Stomach (tissue), 9 donors: ENCODE results near the gene IFNGR2. TPM values are rescaled to one million over a fixed set of nuclear protein-coding genes. Genes with fewer than 3 reads are reported as not detected.
"Not testable (repeated sequence)": the region's sequence is repeated elsewhere in the genome, so short reads cannot be mapped to it uniquely, and the experiment has no call there.

Experiments
- DNase-seq, 2 donors: peaks; one replicate each; pipeline versions ENCODE4 v3.0.0 to v3.0.0-alpha.2; 2013 to 2019
- H3K27ac ChIP-seq, 5 donors: fragments of 200-600 bp in 4 of 5; sonication (generic) in 4 of 5; one replicate each; pipeline ENCODE4 v1.5.1; 2013 to 2019; ENCODE audit warnings: mild to moderate bottlenecking in 1 of 5, moderate library complexity in 1 of 5
- H3K27me3 ChIP-seq, 3 donors: fragments of 200-600 bp; sonication (generic); one replicate each; pipeline ENCODE4 v1.5.1; 2017 to 2019; ENCODE audit warnings: mixed run types in 1 of 3
- H3K36me3 ChIP-seq, 4 donors: fragments of 200-600 bp; sonication (generic); 1 replicate in 3 of 4; 2 replicates in 1 of 4; pipeline ENCODE4 v1.5.1; 2016 to 2019
- H3K4me1 ChIP-seq, 4 donors: fragments of 200-600 bp; sonication (generic); one replicate each; pipeline ENCODE4 v1.5.1; 2016 to 2019
- H3K4me3 ChIP-seq, 4 donors: fragments of 200-600 bp; sonication (generic) in 3 of 4; one replicate each; pipeline ENCODE4 v1.5.1; 2016 to 2019; ENCODE audit warnings: mild to moderate bottlenecking in 1 of 4
- H3K9me3 ChIP-seq, 4 donors: fragments of 200-600 bp; sonication (generic); one replicate each; pipeline ENCODE4 v1.5.1; 2016 to 2019
- CTCF ChIP-seq, 7 experiments: fragments of 450-650 bp in 4 of 7; fragments of 200-600 bp in 3 of 7; sonication (generic) in 3 of 7; IDR thresholded peaks; one replicate each; pipeline ENCODE4 v1.5.1; 2016 to 2019; ENCODE audit warnings: antibody characterized with exemption in 7 of 7, control low read depth in 2 of 7, mild to moderate bottlenecking in 1 of 7
- EP300 ChIP-seq: sonication (generic); formaldehyde crosslinking; IDR thresholded peaks from one replicate; pipeline ENCODE4 v1.6.1; 2017; ENCODE audit warnings: antibody characterized with exemption
- POLR2A ChIP-seq, 4 donors: fragments of 450-650 bp; IDR thresholded peaks; one replicate each; pipeline ENCODE4 v1.6.1; 2016; ENCODE audit warnings: antibody characterized with exemption in 4 of 4, control low read depth in 2 of 4, mild to moderate bottlenecking in 1 of 4, moderate library complexity in 1 of 4
- POLR2AphosphoS5 ChIP-seq, 3 donors: sonication (generic); formaldehyde crosslinking; IDR thresholded peaks; one replicate each; pipeline ENCODE4 v1.6.1; 2016; ENCODE audit warnings: antibody characterized with exemption in 3 of 3
- WGBS, 5 donors: extraction: QIAGEN DNeasy Blood & Tissue Kit in 3 of 5; methylation state at CpG; one replicate each; pipeline versions ENCODE4 v1.1.5 to v1.1.7; 2013 to 2018; 5-methylcytosine and 5-hydroxymethylcytosine counted together
- intact Hi-C: fragments of 100-400 bp; cut with DNase I; formaldehyde crosslinking; loops from one replicate; pipeline ENCODE4 v1.15.1; 2023; ENCODE audit warnings: low total_unique reads
- polyA plus RNA-seq, 3 donors: library from polyadenylated mRNA; stranded (reverse); fragments of 200-250 nt; gene quantifications; one replicate each; pipeline ENCODE4 v1.2.3, GENCODE V29; 2013
- total RNA-seq, 5 donors: library from RNA; depleted of rRNA; stranded (reverse); fragments of >200 nt; gene quantifications; one replicate each; pipeline versions ENCODE4 v1.1.0 to v1.2.3, GENCODE V29; 2014 to 2016
- donor health status: healthy with polysubstance abuse.
- donor health status: Bipolar disorder and iron deficiency.
- donor health status: healthy.

The IFNGR2 gene
- total and polyA plus RNA-seq, 8 donors: 35.2 to 89.3 (median 59.3) TPM

- no peak overlapping the region for H3K4me3 ChIP-seq
- no peaks in the 10 kb centered on the region for H3K9me3 ChIP-seq
- H3K27me3 ChIP-seq: no peaks in the 10 kb centered on the region
- H3K36me3 ChIP-seq: peaks cover 45 to 73% (median 72%) of the 10 kb centered on the region in 4 donors
- peaks cover 17 to 37% (median 24%) of the 10 kb centered on the region in 4 donors for H3K4me1 ChIP-seq
- H3K27ac ChIP-seq: peak overlapping the region in 2 of 5 donors; percentile 0 to 26
- no peak for DNase-seq
- 71 to 84% (median 83%) methylated on average over 6 of the region's 6 CpGs for WGBS, 5 donors
- intact Hi-C loops: no loop called here
- TF ChIP-seq POLR2A (IDR thresholded peaks at IDR 0.05): no peak
- TF ChIP-seq EP300: no peak
- no peak for TF ChIP-seq CTCF (IDR thresholded peaks at IDR 0.05)
- no peak for TF ChIP-seq POLR2AphosphoS5 (IDR thresholded peaks at IDR 0.05)
Measured at GRCh38 chr21:33437140-33437539, 33.9 kb downstream of the IFNGR2 start.

- TF ChIP-seq POLR2A (IDR thresholded peaks at IDR 0.05): no peak
- peak in 1 of 3 donors; percentile 36 for TF ChIP-seq POLR2AphosphoS5 (IDR thresholded peaks at IDR 0.05)
- Histone ChIP-seq H3K9me3 (no peaks in the 10 kb centered on the region), H3K4me3 (no peak overlapping the region), H3K36me3 (peaks cover 20 to 45% (median 40%) of the 10 kb centered on the region in 4 donors), H3K27ac (peak overlapping the region in 4 of 5 donors; percentile 15 to 61 (median 24)), H3K27me3 (no peaks in the 10 kb centered on the region), H3K4me1 (peaks cover 4 to 22% (median 14%) of the 10 kb centered on the region in 4 donors)
- 61 to 73% (median 67%) methylated on average over 11 of the region's 11 CpGs for WGBS, 5 donors
- intact Hi-C loops: loop anchor here (5.0 to 10.0 kb wide), 2 partner anchors 77 to 239 kb away; no protein-coding TSS in a partner anchor
- peak in 1 of 2 donors; percentile 71 for DNase-seq
Measured at GRCh38 chr21:33441489-33442477, 38.6 kb downstream of the IFNGR2 start.

- WGBS, 5 donors: 73 to 89% (median 78%) methylated on average over 5 of the region's 5 CpGs
Measured at GRCh38 chr21:33443194-33443593, 40.0 kb downstream of the IFNGR2 start.

GRCh38 chr21:33444499-33444898 lies 41.3 kb downstream of the IFNGR2 start:
- Histone ChIP-seq H3K27ac (peak overlapping the region in 3 of 5 donors; percentile 6 to 40 (median 12)), H3K4me3 (no peak overlapping the region), H3K9me3 (no peaks in the 10 kb centered on the region), H3K27me3 (no peaks in the 10 kb centered on the region), H3K4me1 (peaks cover 4 to 22% (median 14%) of the 10 kb centered on the region in 4 donors), H3K36me3 (peaks cover 3 to 47% (median 34%) of the 10 kb centered on the region in 4 donors)
- DNase-seq: no peak
- 32 to 83% (median 66%) methylated on average over 2 of the region's 2 CpGs for WGBS, 5 donors
- intact Hi-C loops: loop anchor here (5.0 to 10.0 kb wide), 2 partner anchors 80 to 242 kb away; no protein-coding TSS in a partner anchor
- TF ChIP-seq POLR2A (IDR thresholded peaks at IDR 0.05) (no peak), POLR2AphosphoS5 (IDR thresholded peaks at IDR 0.05) (no peak), CTCF (IDR thresholded peaks at IDR 0.05) (no peak), EP300 (no peak)

More at GRCh38 chr21:33443194-33443593, 40.0 kb downstream of the IFNGR2 start:
- no peaks in the 10 kb centered on the region for H3K9me3 ChIP-seq
- H3K27ac ChIP-seq: peak overlapping the region in 2 of 5 donors; percentile 16 to 61
- H3K4me1 ChIP-seq: peaks cover 4 to 22% (median 14%) of the 10 kb centered on the region in 4 donors
- no peaks in the 10 kb centered on the region for H3K27me3 ChIP-seq
- peaks cover 11 to 45% (median 37%) of the 10 kb centered on the region in 4 donors for H3K36me3 ChIP-seq
- H3K4me3 ChIP-seq: no peak overlapping the region
- TF ChIP-seq POLR2A (IDR thresholded peaks at IDR 0.05) (no peak), EP300 (no peak), CTCF (IDR thresholded peaks at IDR 0.05) (no peak), POLR2AphosphoS5 (IDR thresholded peaks at IDR 0.05) (no peak)
- no peak for DNase-seq
- intact Hi-C loops: loop anchor here (5.0 to 10.0 kb wide), 2 partner anchors 78 to 241 kb away; no protein-coding TSS in a partner anchor

GRCh38 chr21:33446620-33447019 lies 43.4 kb downstream of the IFNGR2 start:
- Histone ChIP-seq H3K36me3 (peaks cover 3 to 59% (median 41%) of the 10 kb centered on the region in 4 donors), H3K4me1 (peaks cover 12 to 23% (median 16%) of the 10 kb centered on the region in 4 donors)
- H3K27ac ChIP-seq, H3K4me3 ChIP-seq, H3K27me3 ChIP-seq, H3K9me3 ChIP-seq, DNase-seq: not testable (repeated sequence)
- intact Hi-C loops: loop anchor here (10.0 kb wide), 1 partner anchor 82 kb away; no protein-coding TSS in a partner anchor
- WGBS, 5 donors: 92 to 96% (median 95%) methylated on average over 6 of the region's 6 CpGs
